ENCODE measurements around the gene SAMD15. TPM values are rescaled to one million over a fixed set of nuclear protein-coding genes. Genes with fewer than 3 reads are reported as not detected.

The SAMD15 gene
- total RNA-seq, 1 donor: 4.0 TPM

DNA sequence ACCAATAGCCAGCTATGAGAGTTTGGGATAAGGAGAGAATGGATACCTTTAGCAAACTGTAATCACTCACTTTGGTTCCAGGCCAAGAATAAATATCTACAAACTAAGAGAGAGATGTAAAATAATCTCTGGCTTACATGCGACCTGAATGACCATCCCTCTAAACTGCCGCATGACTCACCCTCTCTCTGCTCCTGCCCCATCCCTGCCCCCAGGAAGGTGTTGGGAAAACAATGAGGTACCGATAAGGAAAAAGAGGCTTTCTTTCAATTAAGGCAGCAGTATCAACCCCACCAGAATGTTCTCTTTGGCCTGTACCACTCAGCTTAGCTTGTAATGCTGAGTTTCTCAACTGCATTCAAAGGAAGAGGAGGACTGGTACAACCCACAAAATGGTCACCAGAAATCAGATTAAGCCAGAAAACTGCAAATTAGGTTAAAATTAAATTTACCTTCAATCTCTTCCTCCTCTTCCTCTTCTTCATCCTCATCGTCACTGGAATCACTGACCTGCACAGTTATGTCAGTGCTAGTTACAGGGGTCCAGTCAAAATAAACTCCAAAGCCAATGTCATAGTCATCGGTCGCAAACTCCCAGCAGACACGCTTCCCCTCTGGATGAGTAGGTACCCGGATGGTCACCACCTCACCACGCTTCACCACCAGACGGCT is 34.3 kb upstream of the SAMD15 start:
- Histone ChIP-seq H3K36me3 (ENCODE audit: insufficient read depth, low read length) (peaks cover 19% of the 10 kb centered on the region), H3K9me3 (ENCODE audit: low read depth, low read length) (no peaks in the 10 kb centered on the region), H4K20me1 (ENCODE audit: insufficient read depth, low read length) (peaks cover 4% of the 10 kb centered on the region), H3K4me3 (ENCODE audit: insufficient read depth, low read length) (no peak overlapping the region), H2AFZ (ENCODE audit: low read length) (no peak overlapping the region), H3K4me2 (ENCODE audit: insufficient read depth, low read length) (no peak overlapping the region), H3K4me1 (ENCODE audit: insufficient read depth, low read length) (peaks cover 12% of the 10 kb centered on the region), H3K27me3 (ENCODE audit: insufficient read depth, low read length) (no peaks in the 10 kb centered on the region), H3K79me2 (ENCODE audit: insufficient read depth, low read length) (no peaks in the 10 kb centered on the region), H3K27ac (ENCODE audit: low read depth, low read length) (no peak overlapping the region)
- DNase-seq (ENCODE audit: insufficient read length, low spot score, missing footprints): no peak
- TF ChIP-seq, protein P1, sequence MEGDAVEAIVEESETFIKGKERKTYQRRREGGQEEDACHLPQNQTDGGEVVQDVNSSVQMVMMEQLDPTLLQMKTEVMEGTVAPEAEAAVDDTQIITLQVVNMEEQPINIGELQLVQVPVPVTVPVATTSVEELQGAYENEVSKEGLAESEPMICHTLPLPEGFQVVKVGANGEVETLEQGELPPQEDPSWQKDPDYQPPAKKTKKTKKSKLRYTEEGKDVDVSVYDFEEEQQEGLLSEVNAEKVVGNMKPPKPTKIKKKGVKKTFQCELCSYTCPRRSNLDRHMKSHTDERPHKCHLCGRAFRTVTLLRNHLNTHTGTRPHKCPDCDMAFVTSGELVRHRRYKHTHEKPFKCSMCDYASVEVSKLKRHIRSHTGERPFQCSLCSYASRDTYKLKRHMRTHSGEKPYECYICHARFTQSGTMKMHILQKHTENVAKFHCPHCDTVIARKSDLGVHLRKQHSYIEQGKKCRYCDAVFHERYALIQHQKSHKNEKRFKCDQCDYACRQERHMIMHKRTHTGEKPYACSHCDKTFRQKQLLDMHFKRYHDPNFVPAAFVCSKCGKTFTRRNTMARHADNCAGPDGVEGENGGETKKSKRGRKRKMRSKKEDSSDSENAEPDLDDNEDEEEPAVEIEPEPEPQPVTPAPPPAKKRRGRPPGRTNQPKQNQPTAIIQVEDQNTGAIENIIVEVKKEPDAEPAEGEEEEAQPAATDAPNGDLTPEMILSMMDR (IDR thresholded peaks at IDR 0.05; ENCODE audit: extremely low read depth, low read depth, low read length): no peak

DNA sequence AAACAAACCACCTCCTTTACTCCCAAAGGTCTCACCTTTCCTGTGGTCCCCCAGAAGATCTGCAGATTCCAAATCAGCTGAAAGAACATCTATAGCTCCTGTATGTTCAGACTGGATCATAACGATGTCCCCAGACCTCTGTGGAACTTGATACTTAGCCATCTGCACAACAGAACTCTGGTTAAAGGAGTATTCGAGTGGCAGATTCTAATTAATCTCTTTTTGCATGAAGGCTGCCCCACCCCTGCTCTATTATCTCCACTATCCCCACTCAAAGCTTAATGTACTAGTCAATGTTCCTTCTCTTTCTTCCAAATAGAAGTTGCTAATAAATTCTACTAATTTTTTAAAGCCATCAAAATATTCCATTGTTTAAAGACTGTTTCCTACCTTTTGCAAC is 33.5 kb upstream of the SAMD15 start:
- TF ChIP-seq, protein P1 (IDR thresholded peaks at IDR 0.05; ENCODE audit: extremely low read depth, low read depth, low read length): no peak
- Histone ChIP-seq H2AFZ (ENCODE audit: low read length) (no peak overlapping the region), H4K20me1 (ENCODE audit: insufficient read depth, low read length) (peaks cover 4% of the 10 kb centered on the region), H3K4me3 (ENCODE audit: insufficient read depth, low read length) (no peak overlapping the region), H3K27me3 (ENCODE audit: insufficient read depth, low read length) (no peaks in the 10 kb centered on the region), H3K79me2 (ENCODE audit: insufficient read depth, low read length) (no peaks in the 10 kb centered on the region), H3K27ac (ENCODE audit: low read depth, low read length) (no peak overlapping the region), H3K4me2 (ENCODE audit: insufficient read depth, low read length) (no peak overlapping the region), H3K4me1 (ENCODE audit: insufficient read depth, low read length) (peaks cover 12% of the 10 kb centered on the region), H3K9me3 (ENCODE audit: low read depth, low read length) (no peaks in the 10 kb centered on the region), H3K36me3 (ENCODE audit: insufficient read depth, low read length) (peaks cover 19% of the 10 kb centered on the region)
- no peak for DNase-seq (ENCODE audit: insufficient read length, low spot score, missing footprints)

DNA sequence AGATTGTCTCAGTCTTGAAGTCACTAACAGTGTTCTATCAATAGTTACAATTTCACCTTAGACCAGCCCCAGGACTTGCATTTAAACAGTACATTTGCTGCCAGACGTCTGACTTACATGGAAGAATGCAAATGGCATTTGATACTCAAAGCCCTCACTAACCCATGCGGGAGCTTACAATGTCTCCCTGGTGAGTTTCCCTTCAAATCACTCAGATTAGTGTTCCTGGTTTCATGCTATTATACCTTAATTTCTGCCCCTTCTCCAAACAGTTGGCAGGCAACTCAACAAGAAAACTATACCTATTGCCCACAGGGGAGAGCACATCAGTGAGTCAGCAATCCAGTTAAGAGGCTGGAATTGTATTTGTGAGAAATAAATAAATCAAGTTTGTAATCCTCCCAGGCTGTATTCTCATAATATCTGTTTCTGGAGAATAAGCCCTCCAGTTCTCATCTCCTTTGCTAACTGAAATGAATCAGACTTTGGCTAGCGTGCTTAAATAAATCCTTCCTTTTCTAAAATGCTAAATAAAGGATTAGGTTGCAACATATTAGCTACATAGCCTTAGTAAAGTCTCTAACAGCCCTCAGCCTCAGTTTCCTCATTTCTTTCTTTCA is 32.7 kb upstream of the SAMD15 start:
- Histone ChIP-seq H4K20me1 (ENCODE audit: insufficient read depth, low read length) (peaks cover 4% of the 10 kb centered on the region), H3K9me3 (ENCODE audit: low read depth, low read length) (no peaks in the 10 kb centered on the region), H3K4me1 (ENCODE audit: insufficient read depth, low read length) (peaks cover 4% of the 10 kb centered on the region), H3K27me3 (ENCODE audit: insufficient read depth, low read length) (no peaks in the 10 kb centered on the region), H3K4me3 (ENCODE audit: insufficient read depth, low read length) (no peak overlapping the region), H3K27ac (ENCODE audit: low read depth, low read length) (no peak overlapping the region), H2AFZ (ENCODE audit: low read length) (no peak overlapping the region), H3K79me2 (ENCODE audit: insufficient read depth, low read length) (no peaks in the 10 kb centered on the region), H3K4me2 (ENCODE audit: insufficient read depth, low read length) (no peak overlapping the region), H3K36me3 (ENCODE audit: insufficient read depth, low read length) (peaks cover 19% of the 10 kb centered on the region)
- TF ChIP-seq, protein P1 (IDR thresholded peaks at IDR 0.05; ENCODE audit: extremely low read depth, low read depth, low read length): no peak
- no peak for DNase-seq (ENCODE audit: insufficient read length, low spot score, missing footprints)

DNA sequence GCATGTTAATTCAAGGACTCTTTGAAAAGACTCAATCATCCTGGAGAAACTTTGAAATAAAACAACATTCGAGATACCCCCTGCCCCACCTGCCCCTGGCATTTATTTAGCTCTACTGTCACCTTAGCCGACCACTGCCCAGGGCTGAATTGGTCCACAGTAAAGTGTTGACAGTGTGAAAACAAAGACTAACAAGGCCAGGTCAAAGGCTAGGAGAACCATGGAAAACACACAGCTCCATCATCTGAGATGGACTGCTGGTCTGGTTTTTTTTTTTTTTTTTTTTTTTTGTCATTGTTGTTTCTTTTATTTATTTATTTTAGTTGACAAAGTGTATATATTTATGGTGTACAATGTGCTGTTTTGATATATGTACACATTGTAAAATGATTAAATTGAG is 30.7 kb upstream of the SAMD15 start:
- Histone ChIP-seq H3K79me2 (ENCODE audit: insufficient read depth, low read length) (no peaks in the 10 kb centered on the region), H3K36me3 (ENCODE audit: insufficient read depth, low read length) (peaks cover 12% of the 10 kb centered on the region), H3K9me3 (ENCODE audit: low read depth, low read length) (no peaks in the 10 kb centered on the region), H4K20me1 (ENCODE audit: insufficient read depth, low read length) (peaks cover 4% of the 10 kb centered on the region), H3K4me2 (ENCODE audit: insufficient read depth, low read length) (no peak overlapping the region), H3K4me1 (ENCODE audit: insufficient read depth, low read length) (no peaks in the 10 kb centered on the region), H3K27ac (ENCODE audit: low read depth, low read length) (no peak overlapping the region), H2AFZ (ENCODE audit: low read length) (no peak overlapping the region), H3K27me3 (ENCODE audit: insufficient read depth, low read length) (no peaks in the 10 kb centered on the region), H3K4me3 (ENCODE audit: insufficient read depth, low read length) (no peak overlapping the region)
- TF ChIP-seq, protein P1 (IDR thresholded peaks at IDR 0.05; ENCODE audit: extremely low read depth, low read depth, low read length): no peak
- DNase-seq (ENCODE audit: insufficient read length, low spot score, missing footprints): no peak
